GM12878 (cell line): ENCODE data around the gene AFF2. TPM values are rescaled to one million over a fixed set of nuclear protein-coding genes. Genes with fewer than 3 reads are reported as not detected.

Experiments
- ATAC-seq: fragments of 200-7000 bp; cut with Tn5 transposase; 3 replicates; pipeline ENCODE4 v1.9.1; 2020; ENCODE audit warnings: mild to moderate bottlenecking, moderate library complexity
- BruUV-seq: library from RNA; stranded (reverse); fragments of 400-500 nt; replicated peaks from 2 replicates; lab custom pipeline; 2021; lab: Mats Ljungman, UMichigan
- CTCF ChIA-PET: fragments of 300-600 bp; sonication (Branson Sonifier 250); formaldehyde crosslinking; extraction: SDS; loops from one replicate; lab custom pipeline; 2021; ENCODE audit warnings: inconsistent platforms; lab: Yijun Ruan, JAX
- POLR2A ChIA-PET: fragments of 350-600 bp; formaldehyde crosslinking; extraction: SDS; loops from one replicate; lab custom pipeline; 2021; ENCODE audit warnings: inconsistent platforms; lab: Charles Lee
- RAD21 ChIA-PET: fragments of 300-600 bp; sonication (Branson Sonifier 250); formaldehyde crosslinking; loops from one replicate; lab custom pipeline; 2023; ENCODE audit warnings: antibody characterized with exemption; ENCODE audit not compliant: unreplicated experiment; lab: Charles Lee
- SMC1A ChIA-PET: fragments of 300-600 bp; sonication (Branson Sonifier 250); formaldehyde crosslinking; loops from one replicate; lab custom pipeline; 2023; ENCODE audit not compliant: unreplicated experiment, uncharacterized antibody; lab: Charles Lee
- DNase-seq: peaks from one replicate; pipeline ENCODE4 v3.0.0-alpha.2; 2011; ENCODE audit warnings: low read depth, low spot score
- FAIRE-seq: peaks from 3 replicates; lab custom pipeline; 2011; peaks lifted over from hg19 to GRCh38; lab: Jason Lieb, UNC
- H2AFZ ChIP-seq: 2 replicates; pipeline ENCODE4 v1.6.0; 2011; ENCODE audit warnings: low read depth, low read length, control low read depth; ENCODE audit not compliant: control insufficient read depth
- H3K27ac ChIP-seq: 2 replicates; pipeline ENCODE4 v1.5.1; 2011; ENCODE audit warnings: control low read depth; ENCODE audit not compliant: control insufficient read depth, insufficient read depth
- H3K27me3 ChIP-seq, 2 experiments: replicated peaks in 1 of 2; 2 replicates each; pipeline versions ENCODE4 v1.6.0 to v1.6.1; 2011; ENCODE audit warnings: low read length in 1 of 2; ENCODE audit not compliant: control insufficient read depth in 2 of 2, insufficient read depth in 2 of 2
- H3K36me3 ChIP-seq, 2 experiments: 2 replicates each; pipeline ENCODE4 v1.5.1; 2011; ENCODE audit warnings: low read length in 1 of 2; ENCODE audit not compliant: control insufficient read depth in 2 of 2, insufficient read depth in 2 of 2
- H3K4me1 ChIP-seq: 2 replicates; pipeline ENCODE4 v1.6.1; 2011; ENCODE audit warnings: mild to moderate bottlenecking, low read length, moderate library complexity, mixed read lengths; ENCODE audit not compliant: control insufficient read depth, insufficient read depth
- H3K4me2 ChIP-seq: 2 replicates; pipeline ENCODE4 v1.6.0; 2011; ENCODE audit warnings: control low read depth; ENCODE audit not compliant: control insufficient read depth, insufficient read depth
- H3K4me3 ChIP-seq: fragments of 200-600 bp; sonication (generic); 2 replicates; pipeline ENCODE4 v1.5.1; 2016
- H3K79me2 ChIP-seq: 2 replicates; pipeline ENCODE4 v1.6.0; 2011; ENCODE audit warnings: low read length; ENCODE audit not compliant: control insufficient read depth, insufficient read depth
- H3K9ac ChIP-seq: 2 replicates; pipeline ENCODE4 v1.8.0; 2011; ENCODE audit warnings: low read length, control low read depth, mixed read lengths; ENCODE audit not compliant: control insufficient read depth, insufficient read depth
- H3K9me3 ChIP-seq: replicated peaks from 3 replicates; pipeline ENCODE4 v1.5.1; 2011; ENCODE audit warnings: mild to moderate bottlenecking, low read length; ENCODE audit not compliant: control insufficient read depth, insufficient read depth
- H4K20me1 ChIP-seq: 2 replicates; pipeline ENCODE4 v1.6.0; 2011; ENCODE audit not compliant: control insufficient read depth, insufficient read depth
- CHD2 ChIP-seq: IDR thresholded peaks from 2 replicates; pipeline ENCODE4 v1.6.1; 2011; ENCODE audit warnings: low read depth, low read length, improper control_type of control experiment, borderline replicate concordance
- EZH2 ChIP-seq: IDR thresholded peaks from 2 replicates; pipeline ENCODE4 v1.6.1; 2012; ENCODE audit warnings: low read depth, mild to moderate bottlenecking, control low read depth, inconsistent platforms, low read length, borderline replicate concordance; ENCODE audit not compliant: control insufficient read depth
- GABPA ChIP-seq: IDR thresholded peaks from 2 replicates; pipeline ENCODE4 v1.6.1; 2014; ENCODE audit warnings: antibody characterized with exemption, low read depth, mild to moderate bottlenecking, inconsistent platforms
- HCFC1 ChIP-seq: fragments of 150-350 bp; IDR thresholded peaks from 2 replicates; pipeline ENCODE4 v1.6.1; 2014; ENCODE audit warnings: low read length
- MTA3 ChIP-seq: IDR thresholded peaks from 2 replicates; pipeline ENCODE4 v1.6.1; 2012; ENCODE audit warnings: low read length, inconsistent platforms, borderline replicate concordance
- MXI1 ChIP-seq: fragments of 150-350 bp; IDR thresholded peaks from 2 replicates; pipeline ENCODE4 v1.6.1; 2011; ENCODE audit warnings: low read depth, mild to moderate bottlenecking, inconsistent platforms, low read length, improper control_type of control experiment
- SIN3A ChIP-seq: IDR thresholded peaks from 2 replicates; pipeline ENCODE4 v1.6.1; 2012; ENCODE audit warnings: low read depth, low read length, improper control_type of control experiment
- SPI1 ChIP-seq: IDR thresholded peaks from 2 replicates; pipeline ENCODE4 v1.6.1; 2011; ENCODE audit warnings: low read depth, mild to moderate bottlenecking, low read length, moderate library complexity, borderline replicate concordance; ENCODE audit not compliant: insufficient read depth
- WRNIP1 ChIP-seq: IDR thresholded peaks from 2 replicates; pipeline ENCODE4 v1.6.1; 2011; ENCODE audit warnings: low read depth, low read length, improper control_type of control experiment, borderline replicate concordance
- WGBS: methylation state at CpG from one replicate; pipeline ENCODE4 v1.1.6; 2016; ENCODE audit warnings: low lambda C conversion rate; ENCODE audit not compliant: insufficient replicate concordance, insufficient coverage; ENCODE audit errors: missing lambda C conversion rate; 5-methylcytosine and 5-hydroxymethylcytosine counted together
- in situ Hi-C: fragments of 300-500 bp; cut with MboI; formaldehyde crosslinking; loops from 9 replicates; pipeline ENCODE4 v1.14.3; 2018; ENCODE audit warnings: mixed read lengths
- intact Hi-C: fragments of 100-400 bp; cut with micrococcal nuclease; formaldehyde crosslinking; loops from one replicate; pipeline ENCODE4 v1.14.2; 2022; ENCODE audit not compliant: unreplicated experiment
- polyA plus RNA-seq, 11 experiments: library from polyadenylated mRNA; depleted of rRNA in 4 of 11; unstranded in 6 of 11; stranded (reverse) in 5 of 11; fragments of >200 nt; fragmentation: Nextera tagmentation in 4 of 11; fragmentation: Illumina TruSeq in 1 of 11; extraction: Ambion mirVana in 4 of 11; extraction: Trizol in 1 of 11; gene quantifications; 1 replicate in 1 of 11; 2 replicates in 10 of 11; pipeline versions ENCODE4 v1.2.1 to v1.2.3, GENCODE V29; 2011 to 2016; ENCODE audit warnings: inconsistent platforms in 2 of 11, missing spikeins in 2 of 11, low read depth in 1 of 11
- total RNA-seq, 4 experiments: library from RNA; depleted of rRNA in 3 of 4; stranded (reverse); fragments of >200 nt in 3 of 4; fragmentation: Illumina TruSeq in 1 of 4; extraction: Trizol in 1 of 4; gene quantifications; 2 replicates each; pipeline versions ENCODE4 v1.2.1 to v1.2.3, GENCODE V29; 2013 to 2021
- TF ChIP-seq, protein P1 (sequence below): fragments of 450-650 bp; IDR thresholded peaks from 2 replicates; pipeline ENCODE4 v1.6.1; 2016; ENCODE audit warnings: mild to moderate bottlenecking, moderate library complexity, borderline replicate concordance
- TF ChIP-seq, protein P2 (sequence below): fragments of 450-650 bp; IDR thresholded peaks from 2 replicates; pipeline ENCODE4 v1.6.1; 2018; ENCODE audit warnings: borderline replicate concordance, mild to moderate bottlenecking; ENCODE audit not compliant: partially characterized antibody
- TF ChIP-seq, protein P3 (sequence below): IDR thresholded peaks from 2 replicates; pipeline ENCODE4 v1.6.1; 2012; ENCODE audit warnings: low read depth, low read length, improper control_type of control experiment
- TF ChIP-seq, protein P4 (sequence below): fragments of 450-650 bp; IDR thresholded peaks from 2 replicates; pipeline ENCODE4 v1.6.1; 2017; ENCODE audit warnings: low read depth, mild to moderate bottlenecking, moderate library complexity

The AFF2 gene
- total and polyA plus RNA-seq, 10 of the 15 experiments (the other 5 are each of a cell fraction or from before 2014, with no cell fraction given): under 0.01 to 0.03 TPM; not detected in 8

DNA sequence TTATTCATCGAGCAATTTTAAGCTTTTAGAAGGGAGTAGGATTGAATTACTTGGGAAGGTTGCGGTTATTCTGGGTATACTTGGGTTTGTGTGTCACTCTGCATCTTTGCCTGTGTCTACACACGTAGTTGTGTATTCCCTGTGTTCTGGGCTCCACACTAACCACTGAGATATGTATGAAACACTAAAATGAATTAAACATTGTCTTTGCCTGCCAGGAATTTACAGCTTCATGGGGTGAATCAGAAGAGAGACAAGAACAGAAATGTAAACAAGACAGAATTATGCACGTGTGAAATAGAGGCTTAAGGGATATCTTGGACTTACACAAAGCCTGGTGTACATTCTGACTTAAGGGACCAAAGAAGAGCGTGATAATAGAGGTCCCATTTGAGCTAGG is 228.5 kb downstream of the AFF2 start:
- no peaks in the 10 kb centered on the region for H3K36me3 ChIP-seq
- ChIA-PET RAD21 (no interaction called here), SMC1A (no interaction called here), POLR2A (no interaction called here), CTCF (interaction anchor here (0.6 kb wide), 1 partner anchor 145 kb away, joined by 3 read pairs; no protein-coding TSS in a partner anchor)
- H2AFZ ChIP-seq: no peak overlapping the region
- H3K79me2 ChIP-seq: no peaks in the 10 kb centered on the region
- FAIRE-seq (no peak), ATAC-seq (no peak)
- WGBS: 14% methylated on average over 5 of the region's 5 CpGs
- H3K27ac ChIP-seq: no peak overlapping the region
- no peaks in the 10 kb centered on the region for H4K20me1 ChIP-seq
- H3K4me1 ChIP-seq: no peaks in the 10 kb centered on the region
- H3K9ac ChIP-seq: no peak overlapping the region
- intact Hi-C loops (no loop called here), in situ Hi-C loops (no loop called here)
- H3K27me3 ChIP-seq: no peaks in the 10 kb centered on the region
- TF ChIP-seq WRNIP1 (no peak), SIN3A (no peak), MTA3 (no peak), EZH2 (no peak), HCFC1 (no peak), GABPA (no peak), CHD2 (no peak), MXI1 (no peak), SPI1 (no peak)
- TF ChIP-seq, protein P1, sequence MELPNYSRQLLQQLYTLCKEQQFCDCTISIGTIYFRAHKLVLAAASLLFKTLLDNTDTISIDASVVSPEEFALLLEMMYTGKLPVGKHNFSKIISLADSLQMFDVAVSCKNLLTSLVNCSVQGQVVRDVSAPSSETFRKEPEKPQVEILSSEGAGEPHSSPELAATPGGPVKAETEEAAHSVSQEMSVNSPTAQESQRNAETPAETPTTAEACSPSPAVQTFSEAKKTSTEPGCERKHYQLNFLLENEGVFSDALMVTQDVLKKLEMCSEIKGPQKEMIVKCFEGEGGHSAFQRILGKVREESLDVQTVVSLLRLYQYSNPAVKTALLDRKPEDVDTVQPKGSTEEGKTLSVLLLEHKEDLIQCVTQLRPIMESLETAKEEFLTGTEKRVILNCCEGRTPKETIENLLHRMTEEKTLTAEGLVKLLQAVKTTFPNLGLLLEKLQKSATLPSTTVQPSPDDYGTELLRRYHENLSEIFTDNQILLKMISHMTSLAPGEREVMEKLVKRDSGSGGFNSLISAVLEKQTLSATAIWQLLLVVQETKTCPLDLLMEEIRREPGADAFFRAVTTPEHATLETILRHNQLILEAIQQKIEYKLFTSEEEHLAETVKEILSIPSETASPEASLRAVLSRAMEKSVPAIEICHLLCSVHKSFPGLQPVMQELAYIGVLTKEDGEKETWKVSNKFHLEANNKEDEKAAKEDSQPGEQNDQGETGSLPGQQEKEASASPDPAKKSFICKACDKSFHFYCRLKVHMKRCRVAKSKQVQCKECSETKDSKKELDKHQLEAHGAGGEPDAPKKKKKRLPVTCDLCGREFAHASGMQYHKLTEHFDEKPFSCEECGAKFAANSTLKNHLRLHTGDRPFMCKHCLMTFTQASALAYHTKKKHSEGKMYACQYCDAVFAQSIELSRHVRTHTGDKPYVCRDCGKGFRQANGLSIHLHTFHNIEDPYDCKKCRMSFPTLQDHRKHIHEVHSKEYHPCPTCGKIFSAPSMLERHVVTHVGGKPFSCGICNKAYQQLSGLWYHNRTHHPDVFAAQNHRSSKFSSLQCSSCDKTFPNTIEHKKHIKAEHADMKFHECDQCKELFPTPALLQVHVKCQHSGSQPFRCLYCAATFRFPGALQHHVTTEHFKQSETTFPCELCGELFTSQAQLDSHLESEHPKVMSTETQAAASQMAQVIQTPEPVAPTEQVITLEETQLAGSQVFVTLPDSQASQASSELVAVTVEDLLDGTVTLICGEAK: no peak
- TF ChIP-seq, protein P2, sequence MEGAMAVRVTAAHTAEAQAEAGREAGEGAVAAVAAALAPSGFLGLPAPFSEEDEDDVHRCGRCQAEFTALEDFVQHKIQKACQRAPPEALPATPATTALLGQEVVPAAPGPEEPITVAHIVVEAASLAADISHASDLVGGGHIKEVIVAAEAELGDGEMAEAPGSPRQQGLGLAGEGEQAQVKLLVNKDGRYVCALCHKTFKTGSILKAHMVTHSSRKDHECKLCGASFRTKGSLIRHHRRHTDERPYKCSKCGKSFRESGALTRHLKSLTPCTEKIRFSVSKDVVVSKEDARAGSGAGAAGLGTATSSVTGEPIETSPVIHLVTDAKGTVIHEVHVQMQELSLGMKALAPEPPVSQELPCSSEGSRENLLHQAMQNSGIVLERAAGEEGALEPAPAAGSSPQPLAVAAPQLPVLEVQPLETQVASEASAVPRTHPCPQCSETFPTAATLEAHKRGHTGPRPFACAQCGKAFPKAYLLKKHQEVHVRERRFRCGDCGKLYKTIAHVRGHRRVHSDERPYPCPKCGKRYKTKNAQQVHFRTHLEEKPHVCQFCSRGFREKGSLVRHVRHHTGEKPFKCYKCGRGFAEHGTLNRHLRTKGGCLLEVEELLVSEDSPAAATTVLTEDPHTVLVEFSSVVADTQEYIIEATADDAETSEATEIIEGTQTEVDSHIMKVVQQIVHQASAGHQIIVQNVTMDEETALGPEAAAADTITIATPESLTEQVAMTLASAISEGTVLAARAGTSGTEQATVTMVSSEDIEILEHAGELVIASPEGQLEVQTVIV: no peak
- TF ChIP-seq, protein P3, sequence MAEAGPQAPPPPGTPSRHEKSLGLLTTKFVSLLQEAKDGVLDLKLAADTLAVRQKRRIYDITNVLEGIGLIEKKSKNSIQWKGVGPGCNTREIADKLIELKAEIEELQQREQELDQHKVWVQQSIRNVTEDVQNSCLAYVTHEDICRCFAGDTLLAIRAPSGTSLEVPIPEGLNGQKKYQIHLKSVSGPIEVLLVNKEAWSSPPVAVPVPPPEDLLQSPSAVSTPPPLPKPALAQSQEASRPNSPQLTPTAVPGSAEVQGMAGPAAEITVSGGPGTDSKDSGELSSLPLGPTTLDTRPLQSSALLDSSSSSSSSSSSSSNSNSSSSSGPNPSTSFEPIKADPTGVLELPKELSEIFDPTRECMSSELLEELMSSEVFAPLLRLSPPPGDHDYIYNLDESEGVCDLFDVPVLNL: no peak
- TF ChIP-seq, protein P4, sequence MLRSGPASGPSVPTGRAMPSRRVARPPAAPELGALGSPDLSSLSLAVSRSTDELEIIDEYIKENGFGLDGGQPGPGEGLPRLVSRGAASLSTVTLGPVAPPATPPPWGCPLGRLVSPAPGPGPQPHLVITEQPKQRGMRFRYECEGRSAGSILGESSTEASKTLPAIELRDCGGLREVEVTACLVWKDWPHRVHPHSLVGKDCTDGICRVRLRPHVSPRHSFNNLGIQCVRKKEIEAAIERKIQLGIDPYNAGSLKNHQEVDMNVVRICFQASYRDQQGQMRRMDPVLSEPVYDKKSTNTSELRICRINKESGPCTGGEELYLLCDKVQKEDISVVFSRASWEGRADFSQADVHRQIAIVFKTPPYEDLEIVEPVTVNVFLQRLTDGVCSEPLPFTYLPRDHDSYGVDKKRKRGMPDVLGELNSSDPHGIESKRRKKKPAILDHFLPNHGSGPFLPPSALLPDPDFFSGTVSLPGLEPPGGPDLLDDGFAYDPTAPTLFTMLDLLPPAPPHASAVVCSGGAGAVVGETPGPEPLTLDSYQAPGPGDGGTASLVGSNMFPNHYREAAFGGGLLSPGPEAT: no peak
- TF ChIP-seq, all 136 proteins: peak for 0
- Histone ChIP-seq H3K9me3 (no peaks in the 10 kb centered on the region), H3K4me3 (no peak overlapping the region), H3K4me2 (no peak overlapping the region)
- no peak for DNase-seq
- no TSS peak for BruUV-seq
